H9 (cell line): ENCODE results near the gene NEK7. TPM values are rescaled to one million over a fixed set of nuclear protein-coding genes. Genes with fewer than 3 reads are reported as not detected.

Experiments used
- DNase-seq: peaks from one replicate; pipeline ENCODE4 v3.0.0-alpha.2; 2017
- H2AFZ ChIP-seq: one replicate; pipeline ENCODE4 v1.6.1; 2013; ENCODE audit warnings: mild to moderate bottlenecking, low read length, control low read depth, moderate library complexity
- H2AK5ac ChIP-seq: 2 replicates; pipeline ENCODE4 v1.6.1; 2013; ENCODE audit warnings: low read length, control low read depth, mixed read lengths; ENCODE audit not compliant: insufficient read length
- H2BK120ac ChIP-seq: one replicate; pipeline ENCODE4 v1.6.1; 2013; ENCODE audit warnings: low read depth, mild to moderate bottlenecking, low read length, control low read depth, inconsistent platforms; ENCODE audit not compliant: poor library complexity, severe bottlenecking
- H2BK12ac ChIP-seq: 2 replicates; pipeline ENCODE4 v1.6.1; 2013; ENCODE audit warnings: low read length, control low read depth, mixed read lengths, low read depth; ENCODE audit not compliant: insufficient read length
- H2BK15ac ChIP-seq: 2 replicates; pipeline ENCODE4 v1.6.1; 2013; ENCODE audit warnings: low read depth, low read length, control low read depth
- H2BK20ac ChIP-seq: one replicate; pipeline ENCODE4 v1.6.1; 2013; ENCODE audit warnings: low read depth, mild to moderate bottlenecking, low read length, control low read depth, inconsistent platforms; ENCODE audit not compliant: poor library complexity, severe bottlenecking
- H2BK5ac ChIP-seq: 2 replicates; pipeline ENCODE4 v1.6.1; 2013; ENCODE audit warnings: low read length, control low read depth, mixed read lengths; ENCODE audit not compliant: insufficient read length
- H3K14ac ChIP-seq: 2 replicates; pipeline ENCODE4 v1.6.1; 2013; ENCODE audit warnings: low read length, control low read depth; ENCODE audit not compliant: insufficient read depth
- H3K18ac ChIP-seq: 2 replicates; pipeline ENCODE4 v1.6.1; 2013; ENCODE audit warnings: low read depth, mild to moderate bottlenecking, mixed read lengths, low read length, control low read depth; ENCODE audit not compliant: insufficient read length
- H3K23ac ChIP-seq: 2 replicates; pipeline ENCODE4 v1.6.1; 2013; ENCODE audit warnings: low read length, control low read depth, mixed read lengths, low read depth; ENCODE audit not compliant: insufficient read length
- H3K23me2 ChIP-seq: 2 replicates; pipeline ENCODE4 v1.6.1; 2013; ENCODE audit warnings: low read depth, mild to moderate bottlenecking, mixed read lengths, low read length, control low read depth; ENCODE audit not compliant: insufficient read length, poor library complexity, severe bottlenecking
- H3K27ac ChIP-seq: 2 replicates; pipeline ENCODE4 v1.5.1; 2013; ENCODE audit warnings: low read length, control low read depth, mixed read lengths, low read depth; ENCODE audit not compliant: insufficient read length
- H3K27me3 ChIP-seq: 2 replicates; pipeline ENCODE4 v1.6.1; 2013; ENCODE audit warnings: low read length, control low read depth, inconsistent platforms; ENCODE audit not compliant: insufficient read depth
- H3K4ac ChIP-seq: 2 replicates; pipeline ENCODE4 v1.6.1; 2013; ENCODE audit warnings: low read depth, mild to moderate bottlenecking, control low read depth, inconsistent platforms, low read length, moderate library complexity
- H3K4me1 ChIP-seq: 2 replicates; pipeline ENCODE4 v1.6.1; 2013; ENCODE audit warnings: low read length, control low read depth, inconsistent platforms; ENCODE audit not compliant: insufficient read depth
- H3K4me2 ChIP-seq: 2 replicates; pipeline ENCODE4 v1.6.1; 2013; ENCODE audit warnings: low read length, control low read depth, mixed read lengths; ENCODE audit not compliant: insufficient read length, insufficient read depth
- H3K56ac ChIP-seq: 2 replicates; pipeline ENCODE4 v1.6.1; 2013; ENCODE audit warnings: low read depth, mild to moderate bottlenecking, mixed read lengths, low read length, control low read depth; ENCODE audit not compliant: insufficient read length
- H3K79me1 ChIP-seq: 2 replicates; pipeline ENCODE4 v1.6.1; 2013; ENCODE audit warnings: low read depth, mild to moderate bottlenecking, moderate library complexity, low read length, control low read depth, inconsistent platforms; ENCODE audit not compliant: insufficient read depth, poor library complexity, severe bottlenecking
- H3K79me2 ChIP-seq: 2 replicates; pipeline ENCODE4 v1.6.1; 2013; ENCODE audit warnings: low read length, control low read depth, inconsistent platforms; ENCODE audit not compliant: insufficient read depth
- H3K9ac ChIP-seq: 2 replicates; pipeline ENCODE4 v1.6.1; 2013; ENCODE audit warnings: low read length, control low read depth, mixed read lengths; ENCODE audit not compliant: insufficient read length; ENCODE audit errors: extremely low read depth
- H3K9me3 ChIP-seq: one replicate; pipeline ENCODE4 v1.6.1; 2013; ENCODE audit warnings: low read depth, low read length, inconsistent platforms; ENCODE audit not compliant: control insufficient read depth
- H3T11ph ChIP-seq: one replicate; pipeline ENCODE4 v1.6.1; 2013; ENCODE audit warnings: mild to moderate bottlenecking, low read length, control low read depth, inconsistent platforms
- H4K20me1 ChIP-seq: one replicate; pipeline ENCODE4 v1.6.1; 2013; ENCODE audit not compliant: control insufficient read depth, insufficient read length, insufficient read depth
- H4K5ac ChIP-seq: 2 replicates; pipeline ENCODE4 v1.6.1; 2013; ENCODE audit warnings: low read depth, mild to moderate bottlenecking, mixed read lengths, low read length, control low read depth; ENCODE audit not compliant: insufficient read length
- H4K8ac ChIP-seq: replicated peaks from 2 replicates; pipeline ENCODE4 v1.6.1; 2013; ENCODE audit warnings: low read length, control low read depth, mixed read lengths, low read depth; ENCODE audit not compliant: insufficient read length
- H4K91ac ChIP-seq: 2 replicates; pipeline ENCODE4 v1.6.1; 2013; ENCODE audit warnings: low read depth, mild to moderate bottlenecking, moderate library complexity, mixed read lengths, low read length, control low read depth; ENCODE audit not compliant: insufficient read length
- H3K27ac Mint-ChIP-seq, 3 experiments: 2 replicates in 2 of 3; 3 replicates in 1 of 3; pipeline ENCODE4 v1.8.0; 2020 to 2021; ENCODE audit warnings: mixed read lengths in 3 of 3, mild to moderate bottlenecking in 1 of 3, moderate library complexity in 1 of 3
- H3K27me3 Mint-ChIP-seq: 2 replicates; pipeline ENCODE4 v1.8.0; 2021; ENCODE audit warnings: low read depth, mild to moderate bottlenecking, moderate library complexity, mixed read lengths
- H3K36me3 Mint-ChIP-seq, 3 experiments: 2 replicates in 2 of 3; 3 replicates in 1 of 3; pipeline ENCODE4 v1.8.0; 2020 to 2021; ENCODE audit warnings: low read depth in 3 of 3, mixed read lengths in 3 of 3; ENCODE audit not compliant: insufficient read depth in 1 of 3
- H3K4me1 Mint-ChIP-seq, 2 experiments: 2 replicates each; pipeline ENCODE4 v1.8.0; 2020; ENCODE audit warnings: mixed read lengths in 2 of 2
- H3K4me3 Mint-ChIP-seq, 2 experiments: 2 replicates in 1 of 2; 3 replicates in 1 of 2; pipeline ENCODE4 v1.8.0; 2020 to 2021; ENCODE audit warnings: mild to moderate bottlenecking in 2 of 2, mixed read lengths in 2 of 2, moderate library complexity in 1 of 2
- H3K9me3 Mint-ChIP-seq, 2 experiments: 2 replicates in 1 of 2; 3 replicates in 1 of 2; pipeline ENCODE4 v1.8.0; 2020; ENCODE audit warnings: mild to moderate bottlenecking in 2 of 2, mixed read lengths in 2 of 2, moderate library complexity in 1 of 2
- WGBS: extraction: QIAGEN DNeasy Blood & Tissue Kit; methylation state at CpG from one replicate; pipeline ENCODE4 v1.1.7; 2013; ENCODE audit warnings: missing lambda C conversion rate, low lambda C conversion rate, mixed read lengths; ENCODE audit not compliant: insufficient read length; ENCODE audit errors: extremely low coverage; 5-methylcytosine and 5-hydroxymethylcytosine counted together
- total RNA-seq: library from RNA; stranded (reverse); gene quantifications from 2 replicates; pipeline ENCODE4 v1.2.1, GENCODE V29; 2021
- TF ChIP-seq, protein P1 (sequence below): fragments of 200-600 bp; sonication (generic); conservative IDR thresholded peaks from 3 replicates; pipeline ENCODE4 v1.8.0; 2021; ENCODE audit warnings: antibody characterized with exemption, mild to moderate bottlenecking

The NEK7 gene
- total RNA-seq, 1 experiment from 2014 or later = 9.6 TPM

DNA sequence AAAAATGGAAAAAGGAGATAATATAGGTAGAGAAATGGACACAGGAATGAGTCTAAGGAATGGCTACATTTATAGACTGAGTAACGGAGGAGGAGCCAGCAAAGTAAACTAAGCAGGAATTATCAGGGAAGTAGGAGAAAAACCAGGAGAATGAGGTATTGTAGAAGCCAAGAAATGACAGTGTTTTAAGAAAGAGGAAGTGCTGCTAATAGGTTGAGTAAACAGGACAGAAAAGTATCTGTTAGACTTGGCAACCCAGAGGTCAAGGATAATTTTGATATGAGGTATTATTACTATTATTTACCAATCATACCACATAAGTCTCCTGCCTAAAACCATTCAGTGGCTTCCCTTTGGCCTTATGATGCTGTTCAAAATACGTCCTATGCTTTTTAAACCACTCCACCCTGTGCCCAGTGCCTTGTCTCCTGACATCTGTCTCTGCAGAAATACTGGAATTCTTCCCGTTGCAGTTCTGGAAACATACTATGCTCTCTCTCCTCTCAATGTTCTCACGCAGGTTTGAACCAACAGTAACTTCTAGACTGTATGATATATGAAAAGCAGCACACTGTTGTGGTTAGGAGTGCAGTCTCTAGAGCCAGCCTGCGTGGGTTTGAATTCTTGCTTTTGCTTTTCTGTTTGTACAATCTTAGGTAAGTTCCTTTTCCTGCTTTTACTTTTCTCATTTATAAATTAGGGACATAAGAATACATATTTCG is 24.6 kb upstream of the NEK7 start:
- H3K23ac ChIP-seq = no peak overlapping the region

More for the DNA sequence above, 24.6 kb upstream of the NEK7 start:
- no peaks in the 10 kb centered on the region for H3K27me3 ChIP-seq
- Mint-ChIP-seq H3K4me3 (no peak overlapping the region), H3K36me3 (no peaks in the 10 kb centered on the region), H3K9me3 (no peaks in the 10 kb centered on the region), H3K27me3 (no peaks in the 10 kb centered on the region), H3K27ac (no peak overlapping the region), H3K4me1 (no peaks in the 10 kb centered on the region)
- no peaks in the 10 kb centered on the region for H4K20me1 ChIP-seq
- no peak overlapping the region for H3K4ac ChIP-seq
- H3K9ac ChIP-seq = no peak overlapping the region
- no peak overlapping the region for H2AFZ ChIP-seq
- TF ChIP-seq, protein P1, sequence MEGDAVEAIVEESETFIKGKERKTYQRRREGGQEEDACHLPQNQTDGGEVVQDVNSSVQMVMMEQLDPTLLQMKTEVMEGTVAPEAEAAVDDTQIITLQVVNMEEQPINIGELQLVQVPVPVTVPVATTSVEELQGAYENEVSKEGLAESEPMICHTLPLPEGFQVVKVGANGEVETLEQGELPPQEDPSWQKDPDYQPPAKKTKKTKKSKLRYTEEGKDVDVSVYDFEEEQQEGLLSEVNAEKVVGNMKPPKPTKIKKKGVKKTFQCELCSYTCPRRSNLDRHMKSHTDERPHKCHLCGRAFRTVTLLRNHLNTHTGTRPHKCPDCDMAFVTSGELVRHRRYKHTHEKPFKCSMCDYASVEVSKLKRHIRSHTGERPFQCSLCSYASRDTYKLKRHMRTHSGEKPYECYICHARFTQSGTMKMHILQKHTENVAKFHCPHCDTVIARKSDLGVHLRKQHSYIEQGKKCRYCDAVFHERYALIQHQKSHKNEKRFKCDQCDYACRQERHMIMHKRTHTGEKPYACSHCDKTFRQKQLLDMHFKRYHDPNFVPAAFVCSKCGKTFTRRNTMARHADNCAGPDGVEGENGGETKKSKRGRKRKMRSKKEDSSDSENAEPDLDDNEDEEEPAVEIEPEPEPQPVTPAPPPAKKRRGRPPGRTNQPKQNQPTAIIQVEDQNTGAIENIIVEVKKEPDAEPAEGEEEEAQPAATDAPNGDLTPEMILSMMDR = no peak
- H4K8ac ChIP-seq = no peak overlapping the region
- H3T11ph ChIP-seq = no peak overlapping the region
- no peak overlapping the region for H2BK12ac ChIP-seq
- no peaks in the 10 kb centered on the region for H3K79me1 ChIP-seq
- H3K18ac ChIP-seq = no peak overlapping the region
- H3K56ac ChIP-seq = no peak overlapping the region
- H2BK120ac ChIP-seq = no peak overlapping the region
- no peak overlapping the region for H2BK20ac ChIP-seq
- H3K23me2 ChIP-seq = no peaks in the 10 kb centered on the region
- no peak overlapping the region for H2BK15ac ChIP-seq
- no peak for DNase-seq
- H2AK5ac ChIP-seq = no peak overlapping the region
- H4K91ac ChIP-seq = no peak overlapping the region
- no peak overlapping the region for H4K5ac ChIP-seq
- no peaks in the 10 kb centered on the region for H3K4me1 ChIP-seq
- H2BK5ac ChIP-seq = no peak overlapping the region
- H3K9me3 ChIP-seq = no peaks in the 10 kb centered on the region
- WGBS = no CpG with 5 or more reads among the region's 6 CpGs
- no peak overlapping the region for H3K4me2 ChIP-seq
- H3K79me2 ChIP-seq = no peaks in the 10 kb centered on the region
- no peak overlapping the region for H3K14ac ChIP-seq
- no peak overlapping the region for H3K27ac ChIP-seq
